A549 (cell line): ENCODE data around the gene GPSM3.
"Not testable (repeated sequence)": the region's sequence is repeated elsewhere in the genome, so short reads cannot be mapped to it uniquely, and the experiment has no call there.

ENCODE experiments used
- CTCF ChIP-seq: fragments of >200 bp; sonication (Bioruptor Twin); formaldehyde crosslinking; IDR thresholded peaks from 3 replicates; pipeline ENCODE4 v1.5.1; 2016
- MAFK ChIP-seq: fragments of 450-650 bp; IDR thresholded peaks from 2 replicates; pipeline ENCODE4 v1.6.1; 2014; ENCODE audit not compliant: partially characterized antibody
- ZC3H11A ChIP-seq: fragments of 450-650 bp; IDR thresholded peaks from 2 replicates; pipeline ENCODE4 v1.6.1; 2014; ENCODE audit warnings: antibody characterized with exemption, mild to moderate bottlenecking

DNA sequence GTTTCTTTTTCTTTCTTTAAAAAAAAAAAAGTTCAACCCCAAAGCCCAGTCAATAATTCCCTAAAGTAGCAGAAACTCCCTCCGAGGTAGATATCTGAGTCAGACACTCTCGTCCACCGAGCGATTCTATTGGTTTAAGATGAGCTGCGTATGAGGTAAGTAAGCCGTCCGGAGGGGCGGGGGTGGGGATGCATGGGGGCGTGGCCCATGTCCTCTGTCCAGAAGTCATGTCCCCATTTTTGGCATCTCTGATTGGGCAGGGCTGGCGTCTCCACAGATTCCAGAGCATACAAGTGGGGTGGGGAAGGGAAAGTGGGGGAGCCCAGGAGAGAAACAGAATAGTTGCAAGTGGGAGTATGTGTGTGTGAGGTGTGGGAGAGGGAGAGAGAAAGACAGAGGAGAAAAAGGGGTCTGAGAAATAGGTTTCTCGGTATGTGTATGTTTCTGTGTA is 6.7 kb downstream of the GPSM3 start:
- TF ChIP-seq CTCF, ZC3H11A, MAFK: not testable (repeated sequence)
